Sigmoid colon (tissue), 7 donors: ENCODE data around the gene MOGAT2. TPM values are rescaled to one million over a fixed set of nuclear protein-coding genes. Genes with fewer than 3 reads are reported as not detected.

ENCODE experiments used
- DNase-seq: peaks from one replicate; pipeline ENCODE4 v3.0.0-alpha.2; 2019
- H3K27ac ChIP-seq, 4 donors: fragments of 200-600 bp; sonication (generic); one replicate each; pipeline ENCODE4 v1.5.1; 2016 to 2019; ENCODE audit warnings: mild to moderate bottlenecking in 1 of 4
- H3K27me3 ChIP-seq, 3 donors: fragments of 200-600 bp; sonication (generic); one replicate each; pipeline ENCODE4 v1.5.1; 2019; ENCODE audit warnings: mild to moderate bottlenecking in 1 of 3
- H3K36me3 ChIP-seq, 4 donors: fragments of 200-600 bp; sonication (generic); one replicate each; pipeline ENCODE4 v1.5.1; 2016 to 2019
- H3K4me1 ChIP-seq, 4 donors: fragments of 200-600 bp; sonication (generic); one replicate each; pipeline ENCODE4 v1.5.1; 2017 to 2019
- H3K4me3 ChIP-seq, 4 donors: fragments of 200-600 bp; sonication (generic); one replicate each; pipeline ENCODE4 v1.5.1; 2017 to 2019; ENCODE audit warnings: mild to moderate bottlenecking in 2 of 4, moderate library complexity in 1 of 4
- H3K9me3 ChIP-seq, 4 donors: fragments of 200-600 bp in 3 of 4; sonication (generic) in 3 of 4; one replicate each; pipeline versions ENCODE4 v1.5.1 to v1.6.1; 2013 to 2019
- EP300 ChIP-seq, 4 donors: sonication (generic); formaldehyde crosslinking; IDR thresholded peaks; one replicate each; pipeline ENCODE4 v1.6.1; 2017; ENCODE audit warnings: antibody characterized with exemption in 4 of 4
- POLR2A ChIP-seq, 2 donors: fragments of 450-650 bp; IDR thresholded peaks; one replicate each; pipeline ENCODE4 v1.6.1; 2016; ENCODE audit warnings: antibody characterized with exemption in 2 of 2, mild to moderate bottlenecking in 2 of 2, moderate library complexity in 2 of 2
- POLR2AphosphoS5 ChIP-seq, 4 donors: sonication (generic); formaldehyde crosslinking; IDR thresholded peaks; one replicate each; pipeline ENCODE4 v1.6.1; 2017; ENCODE audit warnings: antibody characterized with exemption in 4 of 4
- WGBS, 2 donors: extraction: QIAGEN DNeasy Blood & Tissue Kit; methylation state at CpG; one replicate each; pipeline ENCODE4 v1.1.7; 2013; 5-methylcytosine and 5-hydroxymethylcytosine counted together
- intact Hi-C: fragments of 100-400 bp; cut with DNase I; formaldehyde crosslinking; loops from one replicate; pipeline ENCODE4 v1.15.1; 2023
- polyA plus RNA-seq, 3 donors: library from polyadenylated mRNA; stranded (reverse); fragments of 200-250 nt; gene quantifications; one replicate each; pipeline ENCODE4 v1.2.3, GENCODE V29; 2013
- total RNA-seq, 4 donors: library from RNA; depleted of rRNA; stranded (reverse); fragments of >200 nt; gene quantifications; one replicate each; pipeline ENCODE4 v1.1.0, GENCODE V29; 2016
- TF ChIP-seq, protein P1 (sequence below), 4 experiments: fragments of 450-650 bp in 3 of 4; fragments of 200-600 bp in 1 of 4; IDR thresholded peaks; one replicate each; pipeline ENCODE4 v1.5.1; 2016 to 2019; ENCODE audit warnings: antibody characterized with exemption in 4 of 4, mild to moderate bottlenecking in 3 of 4, moderate library complexity in 2 of 4
- donor health status: healthy with polysubstance abuse.
- donor health status: Bipolar disorder and iron deficiency.
- donor health status: healthy.

The MOGAT2 gene
- total RNA-seq (under 1 TPM in 1 of 4 donors, not detected in 3; 0.36 TPM), polyA plus RNA-seq (10 to 100 TPM; 26.4 to 98.5 (median 28.2) TPM)

- DNase-seq: no peak
- TF ChIP-seq, protein P1, sequence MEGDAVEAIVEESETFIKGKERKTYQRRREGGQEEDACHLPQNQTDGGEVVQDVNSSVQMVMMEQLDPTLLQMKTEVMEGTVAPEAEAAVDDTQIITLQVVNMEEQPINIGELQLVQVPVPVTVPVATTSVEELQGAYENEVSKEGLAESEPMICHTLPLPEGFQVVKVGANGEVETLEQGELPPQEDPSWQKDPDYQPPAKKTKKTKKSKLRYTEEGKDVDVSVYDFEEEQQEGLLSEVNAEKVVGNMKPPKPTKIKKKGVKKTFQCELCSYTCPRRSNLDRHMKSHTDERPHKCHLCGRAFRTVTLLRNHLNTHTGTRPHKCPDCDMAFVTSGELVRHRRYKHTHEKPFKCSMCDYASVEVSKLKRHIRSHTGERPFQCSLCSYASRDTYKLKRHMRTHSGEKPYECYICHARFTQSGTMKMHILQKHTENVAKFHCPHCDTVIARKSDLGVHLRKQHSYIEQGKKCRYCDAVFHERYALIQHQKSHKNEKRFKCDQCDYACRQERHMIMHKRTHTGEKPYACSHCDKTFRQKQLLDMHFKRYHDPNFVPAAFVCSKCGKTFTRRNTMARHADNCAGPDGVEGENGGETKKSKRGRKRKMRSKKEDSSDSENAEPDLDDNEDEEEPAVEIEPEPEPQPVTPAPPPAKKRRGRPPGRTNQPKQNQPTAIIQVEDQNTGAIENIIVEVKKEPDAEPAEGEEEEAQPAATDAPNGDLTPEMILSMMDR (IDR thresholded peaks at IDR 0.05): no peak
- H3K4me3 ChIP-seq: peak within 1 kb of the TSS in 1 of 4 donors; percentile 2
- H3K36me3 ChIP-seq: no peaks in the 10 kb centered on the region
- H3K27me3 ChIP-seq: no peaks in the 10 kb centered on the region
- intact Hi-C loops: no loop called here
- H3K9me3 ChIP-seq: no peaks in the 10 kb centered on the region
- no peaks in the 10 kb centered on the region for H3K4me1 ChIP-seq
- 15 to 72% methylated on average over 13 of the region's 13 CpGs for WGBS, 2 donors
- no peak within 1 kb of the TSS for H3K27ac ChIP-seq
These were observed at the start of gene MOGAT2 for GRCh38 chr11:75717608-75718418. TSS of gene MOGAT2 (plus strand) at chr11:75717838. CDS start at chr11:75717889, 51 bp downstream.

GRCh38 chr11:75668451-75669297, 49.0 kb upstream of the MOGAT2 start, which contains the start of gene MAP6:
TSS of gene MAP6 (minus strand) at chr11:75669038. CDS start at chr11:75668369, 669 bp downstream.
- Histone ChIP-seq H3K4me3 (peak within 1 kb of the TSS; percentile 42 to 74 (median 62)), H3K36me3 (no peaks in the 10 kb centered on the region), H3K4me1 (peaks cover 0 to 25% (median 20%) of the 10 kb centered on the region in 4 donors), H3K27me3 (no peaks in the 10 kb centered on the region), H3K9me3 (no peaks in the 10 kb centered on the region), H3K27ac (peak within 1 kb of the TSS; percentile 75 to 82 (median 80))
- DNase-seq: no peak
- 2% methylated on average over 72 of the region's 72 CpGs for WGBS, 2 donors
- intact Hi-C loops: loop anchor here (5.0 kb wide), 2 partner anchors 86 to 121 kb away; no protein-coding TSS in a partner anchor
- TF ChIP-seq EP300 (IDR thresholded peaks at IDR 0.05): no peak

DNA sequence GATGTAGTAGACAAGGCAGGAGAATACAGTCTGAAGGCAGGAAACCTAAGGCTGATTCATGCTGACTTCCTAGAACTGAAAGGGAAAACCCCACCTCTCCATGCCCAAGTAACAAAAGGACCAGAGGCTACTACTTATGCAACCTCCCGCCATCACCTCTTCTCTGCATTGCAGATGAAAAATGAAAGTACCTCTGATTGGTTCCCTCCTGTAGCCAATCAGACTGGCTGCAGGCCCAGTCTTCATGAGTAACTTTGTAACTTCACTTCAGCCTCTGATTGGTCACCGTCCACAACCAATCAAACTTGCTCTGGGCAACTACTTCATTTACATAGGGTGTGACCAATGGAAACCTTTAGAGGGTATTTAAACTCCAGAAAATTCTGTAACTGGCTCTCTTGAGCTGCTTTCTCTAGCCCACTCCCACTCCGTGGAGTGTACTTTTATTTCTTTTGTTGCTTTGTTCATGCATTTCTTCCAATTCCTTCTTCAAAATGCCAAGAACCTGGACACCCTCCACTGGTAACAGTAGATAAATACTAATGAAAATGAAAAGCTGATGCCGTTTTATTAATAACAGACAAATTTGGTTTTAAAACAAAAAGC, 43.6 kb upstream of the MOGAT2 start:
- DNase-seq: no peak
- H3K4me3 ChIP-seq: no peak overlapping the region
- 92 to 94% methylated on average over 4 of the region's 4 CpGs for WGBS, 2 donors
- intact Hi-C loops: no loop called here
- no peak for TF ChIP-seq POLR2AphosphoS5 (IDR thresholded peaks at IDR 0.05)
- no peak for TF ChIP-seq EP300 (IDR thresholded peaks at IDR 0.05)
- TF ChIP-seq, protein P1 (IDR thresholded peaks at IDR 0.05): no peak
- TF ChIP-seq POLR2A (IDR thresholded peaks at IDR 0.05): no peak
- no peaks in the 10 kb centered on the region for H3K9me3 ChIP-seq
- no peak overlapping the region for H3K27ac ChIP-seq
- no peaks in the 10 kb centered on the region for H3K36me3 ChIP-seq
- H3K4me1 ChIP-seq: peaks cover 0 to 2% (median under 1%) of the 10 kb centered on the region in 4 donors
- no peaks in the 10 kb centered on the region for H3K27me3 ChIP-seq

DNA sequence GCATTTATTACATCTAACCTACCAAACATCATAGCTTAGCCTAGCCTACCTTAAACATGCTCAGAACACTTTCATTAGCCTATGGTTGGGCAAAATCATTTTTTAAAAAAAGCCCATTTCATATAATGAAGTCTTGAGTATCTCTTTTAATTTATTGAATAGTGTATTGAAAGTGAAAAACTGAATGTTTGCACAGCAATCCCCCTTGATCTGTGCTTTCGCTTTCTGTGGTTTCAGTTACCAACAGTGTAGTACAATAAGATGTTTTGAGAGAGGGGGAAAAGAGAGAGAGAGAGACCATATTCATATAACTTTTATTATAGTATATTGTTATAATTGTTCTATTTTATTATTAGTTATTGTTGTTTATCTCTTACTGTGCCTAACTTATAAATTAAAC, 40.4 kb upstream of the MOGAT2 start:
- Histone ChIP-seq H3K27ac (no peak overlapping the region), H3K4me3 (no peak overlapping the region), H3K9me3 (no peaks in the 10 kb centered on the region), H3K4me1 (no peaks in the 10 kb centered on the region), H3K27me3 (no peaks in the 10 kb centered on the region), H3K36me3 (no peaks in the 10 kb centered on the region)
- 65 to 76% methylated on average over 1 of the region's 1 CpG for WGBS, 2 donors
- TF ChIP-seq, protein P1 (IDR thresholded peaks at IDR 0.05): no peak
- TF ChIP-seq POLR2A (IDR thresholded peaks at IDR 0.05) (no peak), POLR2AphosphoS5 (IDR thresholded peaks at IDR 0.05) (no peak), EP300 (IDR thresholded peaks at IDR 0.05) (no peak)
- DNase-seq: no peak
- intact Hi-C loops: no loop called here
